K562 (cell line): ENCODE results near the gene CLN5. TPM values are rescaled to one million over a fixed set of nuclear protein-coding genes. Genes with fewer than 3 reads are reported as not detected.

Experiments used
- CREM ChIP-seq: IDR thresholded peaks from 2 replicates; pipeline ENCODE4 v1.6.1; 2014; ENCODE audit warnings: antibody characterized with exemption, low read depth
- DIDO1 ChIP-seq: fragments of 450-650 bp; IDR thresholded peaks from 2 replicates; pipeline ENCODE4 v1.6.1; 2016; ENCODE audit warnings: low read depth, missing biosample characterization, missing genetic modification characterization
- DMBX1 ChIP-seq: fragments of 250-450 bp; sonication (Bioruptor Pico); IDR thresholded peaks from 2 replicates; pipeline ENCODE4 v1.8.0; 2022; ENCODE audit warnings: inconsistent platforms, mild to moderate bottlenecking, moderate library complexity, borderline replicate concordance
- GABPB1 ChIP-seq: sonication (generic); formaldehyde crosslinking; IDR thresholded peaks from 2 replicates; pipeline ENCODE4 v1.8.0; 2022; ENCODE audit warnings: mild to moderate bottlenecking, missing genetic modification reagents
- HMG20B ChIP-seq: fragments of 250-450 bp; sonication (Bioruptor Pico); IDR thresholded peaks from 2 replicates; pipeline ENCODE4 v1.5.0; 2021; ENCODE audit warnings: mild to moderate bottlenecking
- JUNB ChIP-seq: fragments of 450-650 bp; formaldehyde crosslinking; conservative IDR thresholded peaks from 2 replicates; pipeline ENCODE4 v1.4.0; 2020; ENCODE audit warnings: mild to moderate bottlenecking
- KLF1 ChIP-seq: fragments of 450-650 bp; IDR thresholded peaks from 2 replicates; pipeline ENCODE4 v1.6.1; 2016; ENCODE audit warnings: missing genetic modification characterization, missing compliant biosample characterization
- MEF2A ChIP-seq: IDR thresholded peaks from 2 replicates; pipeline ENCODE4 v1.6.1; 2011; ENCODE audit warnings: low read depth, mild to moderate bottlenecking, low read length, moderate library complexity; ENCODE audit not compliant: control insufficient read depth
- NR2C1 ChIP-seq, 2 experiments: fragments of 450-650 bp; IDR thresholded peaks; 2 replicates each; pipeline ENCODE4 v1.6.1; 2017; ENCODE audit warnings: mild to moderate bottlenecking in 2 of 2, antibody characterized with exemption in 1 of 2, inconsistent platforms in 1 of 2, missing compliant biosample characterization in 1 of 2, missing genetic modification characterization in 1 of 2
- RAD21 ChIP-seq, 2 experiments: fragments of 250-450 bp in 1 of 2; fragments of 450-650 bp in 1 of 2; sonication (Bioruptor Pico) in 1 of 2; formaldehyde crosslinking in 1 of 2; IDR thresholded peaks in 1 of 2; conservative IDR thresholded peaks in 1 of 2; 2 replicates each; pipeline versions ENCODE4 v1.4.0 to v1.8.0; 2020 to 2022; ENCODE audit warnings: mild to moderate bottlenecking in 2 of 2, moderate library complexity in 1 of 2
- SIN3B ChIP-seq: fragments of 450-650 bp; IDR thresholded peaks from 2 replicates; pipeline ENCODE4 v1.6.1; 2017; ENCODE audit warnings: low read depth, mild to moderate bottlenecking, moderate library complexity
- SMAD4 ChIP-seq: fragments of 250-450 bp; sonication (Bioruptor Pico); conservative IDR thresholded peaks from 2 replicates; pipeline ENCODE4 v1.8.0; 2021; ENCODE audit warnings: inconsistent platforms, mild to moderate bottlenecking, moderate library complexity
- TAF15 ChIP-seq: fragments of 200-400 bp; formaldehyde crosslinking; IDR thresholded peaks from 2 replicates; pipeline ENCODE4 v1.6.1; 2017; ENCODE audit warnings: mild to moderate bottlenecking, low read depth, low read length, moderate library complexity
- ZFPM2 ChIP-seq: fragments of 250-450 bp; sonication (Bioruptor Pico); IDR thresholded peaks from 2 replicates; pipeline ENCODE4 v1.5.1; 2022; ENCODE audit warnings: mild to moderate bottlenecking
- ZNF175 ChIP-seq: fragments of 200-800 bp; sonication (Bioruptor generic); IDR thresholded peaks from 2 replicates; pipeline ENCODE4 v1.6.1; 2016; ENCODE audit warnings: low read depth, mild to moderate bottlenecking, missing genetic modification characterization, missing compliant biosample characterization
- ZNF384 ChIP-seq: IDR thresholded peaks from 2 replicates; pipeline ENCODE4 v1.6.1; 2012; ENCODE audit warnings: low read depth, low read length, improper control_type of control experiment
- ZNF644 ChIP-seq: fragments of 200-800 bp; sonication (Bioruptor generic); IDR thresholded peaks from 2 replicates; pipeline ENCODE4 v1.6.1; 2016; ENCODE audit warnings: low read depth, missing genetic modification characterization, missing compliant biosample characterization
- polyA plus RNA-seq, 8 experiments: library from polyadenylated mRNA; depleted of rRNA in 4 of 8; stranded (reverse) in 5 of 8; unstranded in 3 of 8; fragments of >200 nt; fragmentation: Nextera tagmentation in 2 of 8; fragmentation: Illumina TruSeq in 1 of 8; extraction: Ambion mirVana in 2 of 8; extraction: Trizol in 1 of 8; gene quantifications; 2 replicates each; pipeline versions ENCODE4 v1.2.1 to v1.2.3, GENCODE V29; 2011 to 2014; ENCODE audit warnings: inconsistent platforms in 1 of 8, missing spikeins in 1 of 8
- total RNA-seq, 7 experiments: library from RNA; depleted of rRNA in 6 of 7; stranded (reverse); fragments of >200 nt in 6 of 7; fragmentation: Illumina TruSeq in 2 of 7; extraction: Trizol in 2 of 7; gene quantifications; 2 replicates each; pipeline versions ENCODE4 v1.2.1 to v1.2.3, GENCODE V29; 2011 to 2021; ENCODE audit warnings: low replicate concordance in 1 of 7
- TF ChIP-seq, protein P1 (sequence below): fragments of 450-650 bp; IDR thresholded peaks from 2 replicates; pipeline ENCODE4 v1.6.1; 2016; ENCODE audit warnings: low read depth
- TF ChIP-seq, protein P2 (sequence below): fragments of 450-650 bp; formaldehyde crosslinking; IDR thresholded peaks from 2 replicates; pipeline ENCODE4 v1.4.0; 2022; ENCODE audit warnings: mild to moderate bottlenecking, moderate library complexity
- TF ChIP-seq, protein P3 (sequence below): fragments of 250-450 bp; sonication (Bioruptor Pico); IDR thresholded peaks from 2 replicates; pipeline ENCODE4 v1.9.0; 2021; ENCODE audit warnings: mild to moderate bottlenecking

The CLN5 gene
- total and polyA plus RNA-seq, 9 of the 15 experiments (the other 6 are each of a cell fraction or from before 2014, with no cell fraction given) = 4.6 to 11.5 (median 7.2) TPM

DNA sequence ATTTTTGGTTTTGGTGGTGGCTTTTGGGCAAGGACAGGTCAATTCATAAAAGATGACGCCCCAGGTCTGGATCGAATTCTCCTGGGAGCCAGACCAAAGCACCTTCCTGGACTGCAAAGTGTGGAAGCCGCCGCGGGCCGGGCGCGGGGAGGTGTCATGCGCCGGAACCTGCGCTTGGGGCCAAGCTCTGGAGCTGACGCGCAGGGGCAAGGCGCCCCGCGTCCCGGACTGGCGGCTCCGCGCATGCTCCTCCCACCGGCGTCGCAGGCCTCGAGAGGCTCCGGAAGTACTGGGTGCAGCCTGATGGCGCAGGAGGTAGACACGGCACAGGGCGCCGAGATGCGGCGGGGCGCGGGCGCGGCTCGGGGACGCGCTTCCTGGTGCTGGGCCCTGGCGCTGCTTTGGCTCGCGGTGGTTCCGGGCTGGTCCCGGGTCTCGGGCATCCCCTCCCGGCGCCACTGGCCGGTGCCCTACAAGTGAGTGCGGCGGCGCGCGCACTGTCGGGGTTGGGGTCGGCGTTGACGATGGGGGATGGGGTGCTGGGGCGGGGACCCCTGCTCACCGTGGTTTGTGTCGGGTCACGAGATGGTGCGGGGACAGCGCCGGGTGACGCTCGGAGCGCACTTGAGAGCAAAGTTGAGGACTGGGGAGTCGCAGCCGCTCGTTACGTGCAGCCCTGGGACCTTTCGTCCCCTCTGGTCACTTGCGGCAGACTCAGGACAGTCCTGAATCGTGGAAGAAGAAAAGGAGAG is at the start of gene CLN5 (continued):
- TF ChIP-seq, protein P1, sequence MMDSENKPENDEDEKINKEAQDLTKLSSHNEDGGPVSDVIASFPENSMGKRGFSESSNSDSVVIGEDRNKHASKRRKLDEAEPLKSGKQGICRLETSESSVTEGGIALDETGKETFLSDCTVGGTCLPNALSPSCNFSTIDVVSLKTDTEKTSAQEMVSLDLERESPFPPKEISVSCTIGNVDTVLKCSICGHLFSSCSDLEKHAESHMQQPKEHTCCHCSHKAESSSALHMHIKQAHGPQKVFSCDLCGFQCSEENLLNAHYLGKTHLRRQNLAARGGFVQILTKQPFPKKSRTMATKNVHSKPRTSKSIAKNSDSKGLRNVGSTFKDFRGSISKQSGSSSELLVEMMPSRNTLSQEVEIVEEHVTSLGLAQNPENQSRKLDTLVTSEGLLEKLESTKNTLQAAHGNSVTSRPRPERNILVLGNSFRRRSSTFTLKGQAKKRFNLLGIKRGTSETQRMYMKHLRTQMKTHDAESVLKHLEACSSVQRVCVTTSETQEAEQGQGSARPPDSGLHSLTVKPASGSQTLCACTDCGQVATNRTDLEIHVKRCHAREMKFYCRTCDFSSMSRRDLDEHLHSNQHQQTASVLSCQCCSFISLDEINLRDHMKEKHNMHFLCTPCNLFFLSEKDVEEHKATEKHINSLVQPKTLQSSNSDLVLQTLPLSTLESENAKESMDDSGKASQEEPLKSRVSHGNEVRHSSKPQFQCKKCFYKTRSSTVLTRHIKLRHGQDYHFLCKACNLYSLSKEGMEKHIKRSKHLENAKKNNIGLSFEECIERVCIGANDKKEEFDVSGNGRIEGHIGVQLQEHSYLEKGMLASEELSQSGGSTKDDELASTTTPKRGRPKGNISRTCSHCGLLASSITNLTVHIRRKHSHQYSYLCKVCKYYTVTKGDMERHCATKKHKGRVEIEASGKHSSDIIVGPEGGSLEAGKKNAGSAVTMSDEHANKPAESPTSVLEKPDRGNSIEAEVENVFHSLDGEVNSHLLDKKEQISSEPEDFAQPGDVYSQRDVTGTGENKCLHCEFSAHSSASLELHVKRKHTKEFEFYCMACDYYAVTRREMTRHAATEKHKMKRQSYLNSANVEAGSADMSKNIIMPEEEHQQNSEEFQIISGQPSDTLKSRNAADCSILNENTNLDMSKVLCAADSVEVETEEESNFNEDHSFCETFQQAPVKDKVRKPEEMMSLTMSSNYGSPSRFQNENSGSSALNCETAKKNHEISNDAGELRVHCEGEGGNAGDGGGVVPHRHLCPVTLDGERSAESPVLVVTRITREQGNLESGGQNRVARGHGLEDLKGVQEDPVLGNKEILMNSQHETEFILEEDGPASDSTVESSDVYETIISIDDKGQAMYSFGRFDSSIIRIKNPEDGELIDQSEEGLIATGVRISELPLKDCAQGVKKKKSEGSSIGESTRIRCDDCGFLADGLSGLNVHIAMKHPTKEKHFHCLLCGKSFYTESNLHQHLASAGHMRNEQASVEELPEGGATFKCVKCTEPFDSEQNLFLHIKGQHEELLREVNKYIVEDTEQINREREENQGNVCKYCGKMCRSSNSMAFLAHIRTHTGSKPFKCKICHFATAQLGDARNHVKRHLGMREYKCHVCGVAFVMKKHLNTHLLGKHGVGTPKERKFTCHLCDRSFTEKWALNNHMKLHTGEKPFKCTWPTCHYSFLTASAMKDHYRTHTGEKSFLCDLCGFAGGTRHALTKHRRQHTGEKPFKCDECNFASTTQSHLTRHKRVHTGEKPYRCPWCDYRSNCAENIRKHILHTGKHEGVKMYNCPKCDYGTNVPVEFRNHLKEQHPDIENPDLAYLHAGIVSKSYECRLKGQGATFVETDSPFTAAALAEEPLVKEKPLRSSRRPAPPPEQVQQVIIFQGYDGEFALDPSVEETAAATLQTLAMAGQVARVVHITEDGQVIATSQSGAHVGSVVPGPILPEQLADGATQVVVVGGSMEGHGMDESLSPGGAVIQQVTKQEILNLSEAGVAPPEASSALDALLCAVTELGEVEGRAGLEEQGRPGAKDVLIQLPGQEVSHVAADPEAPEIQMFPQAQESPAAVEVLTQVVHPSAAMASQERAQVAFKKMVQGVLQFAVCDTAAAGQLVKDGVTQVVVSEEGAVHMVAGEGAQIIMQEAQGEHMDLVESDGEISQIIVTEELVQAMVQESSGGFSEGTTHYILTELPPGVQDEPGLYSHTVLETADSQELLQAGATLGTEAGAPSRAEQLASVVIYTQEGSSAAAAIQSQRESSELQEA = no peak
- TF ChIP-seq HMG20B (no peak), TAF15 (no peak), JUNB (CRISPR knock-in tag) (no peak), NR2C1 (IDR thresholded peaks at IDR 0.05) (no peak), NR2C1 (tag; IDR thresholded peaks at IDR 0.05) (0 out of 2 replicates have a peak, but pooled peaks have one; percentile 20), SIN3B (no peak), DMBX1 (CRISPR knock-in tag) (no peak), RAD21 (CRISPR knock-in tag; conservative IDR thresholded peaks at IDR 0.05 in 1 of 2, IDR thresholded peaks at IDR 0.05 in 1 of 2) (no peak), GABPB1 (CRISPR knock-in tag) (peak; percentile 92), ZNF384 (no peak), ZNF644 (no peak), ZNF175 (no peak), KLF1 (no peak), ZFPM2 (no peak), SMAD4 (CRISPR knock-in tag) (no peak), CREM (peak; percentile 99), MEF2A (no peak), DIDO1 (tag) (no peak)
- TF ChIP-seq, protein P2, sequence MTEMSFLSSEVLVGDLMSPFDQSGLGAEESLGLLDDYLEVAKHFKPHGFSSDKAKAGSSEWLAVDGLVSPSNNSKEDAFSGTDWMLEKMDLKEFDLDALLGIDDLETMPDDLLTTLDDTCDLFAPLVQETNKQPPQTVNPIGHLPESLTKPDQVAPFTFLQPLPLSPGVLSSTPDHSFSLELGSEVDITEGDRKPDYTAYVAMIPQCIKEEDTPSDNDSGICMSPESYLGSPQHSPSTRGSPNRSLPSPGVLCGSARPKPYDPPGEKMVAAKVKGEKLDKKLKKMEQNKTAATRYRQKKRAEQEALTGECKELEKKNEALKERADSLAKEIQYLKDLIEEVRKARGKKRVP (CRISPR knock-in tag) = no peak
- TF ChIP-seq, protein P3, sequence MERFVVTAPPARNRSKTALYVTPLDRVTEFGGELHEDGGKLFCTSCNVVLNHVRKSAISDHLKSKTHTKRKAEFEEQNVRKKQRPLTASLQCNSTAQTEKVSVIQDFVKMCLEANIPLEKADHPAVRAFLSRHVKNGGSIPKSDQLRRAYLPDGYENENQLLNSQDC = no peak
